ENCODE data around the gene PRKCE.

PRKCE gene

GRCh38 chr2:45904946-45905631 is 253.6 kb downstream of the PRKCE start:
- TF ChIP-seq CTCF (IDR thresholded peaks at IDR 0.05; ENCODE audit: extremely low read depth, missing control alignments) = no peak
- DNase-seq (ENCODE audit: low spot score) = no peak

- no peak for TF ChIP-seq CTCF (IDR thresholded peaks at IDR 0.05; ENCODE audit: extremely low read depth, missing control alignments)
- no peak for DNase-seq (ENCODE audit: low spot score)
These were observed 254.1 kb downstream of the PRKCE start for GRCh38 chr2:45905632-45905958.

- DNase-seq (ENCODE audit: low spot score) = no peak
- TF ChIP-seq CTCF (IDR thresholded peaks at IDR 0.05; ENCODE audit: extremely low read depth, missing control alignments) = no peak
These were observed 256.1 kb downstream of the PRKCE start for GRCh38 chr2:45907592-45907991.

GRCh38 chr2:45908316-45909170 is 257.1 kb downstream of the PRKCE start:
- DNase-seq (ENCODE audit: low spot score) = no peak
- TF ChIP-seq CTCF (IDR thresholded peaks at IDR 0.05; ENCODE audit: extremely low read depth, missing control alignments) = no peak

GRCh38 chr2:45909171-45909565 is 257.7 kb downstream of the PRKCE start:
- DNase-seq (ENCODE audit: low spot score) = no peak
- TF ChIP-seq CTCF (IDR thresholded peaks at IDR 0.05; ENCODE audit: extremely low read depth, missing control alignments) = no peak

GRCh38 chr2:45909677-45910191 is 258.3 kb downstream of the PRKCE start:
- DNase-seq (ENCODE audit: low spot score) = peak; percentile 72
- TF ChIP-seq CTCF (IDR thresholded peaks at IDR 0.05; ENCODE audit: extremely low read depth, missing control alignments) = no peak

- DNase-seq (ENCODE audit: low spot score) = no peak
- TF ChIP-seq CTCF (IDR thresholded peaks at IDR 0.05; ENCODE audit: extremely low read depth, missing control alignments) = no peak
These were observed 259.1 kb downstream of the PRKCE start for GRCh38 chr2:45910473-45911060.

All from GM20000 (cell line).